ENCODE measurements around the gene APIP. TPM values are rescaled to one million over a fixed set of nuclear protein-coding genes. Genes with fewer than 3 reads are reported as not detected.

Gene APIP
- total RNA-seq, 1 experiment from 2014 or later = 31.3 TPM

- no peak overlapping the region for H3K9ac ChIP-seq (ENCODE audit: extremely low read depth, insufficient read length, low read length)
- peaks cover 2% of the 10 kb centered on the region; the same call in 1 of the 2 replicates for H3K79me2 ChIP-seq (ENCODE audit: insufficient read depth, low read length)
- no peaks in the 10 kb centered on the region for H3K27me3 ChIP-seq (ENCODE audit: insufficient read depth, low read length)
- H3K23ac ChIP-seq (ENCODE audit: insufficient read length, low read depth, low read length) = no peak overlapping the region
- H2BK120ac ChIP-seq (ENCODE audit: low read depth, low read length, poor library complexity, severe bottlenecking) = no peak overlapping the region
- no peak overlapping the region for H4K5ac ChIP-seq (ENCODE audit: insufficient read length, low read depth, low read length)
- peaks cover 16% of the 10 kb centered on the region for H3K9me3 ChIP-seq (ENCODE audit: control insufficient read depth, low read depth, low read length)
- no peaks in the 10 kb centered on the region for H3K23me2 ChIP-seq (ENCODE audit: insufficient read length, low read depth, low read length, poor library complexity, severe bottlenecking)
- Mint-ChIP-seq H3K27ac (no peak overlapping the region), H3K36me3 (ENCODE audit: insufficient read depth in 1 of 3, low read depth in 3 of 3) (peaks cover 15 to 29% (median 26%) of the 10 kb centered on the region in 3 experiments), H3K4me3 (no peak overlapping the region), H3K4me1 (peaks cover 2 to 9% of the 10 kb centered on the region in 2 experiments; a peak in 3 of 4 replicates), H3K9me3 (peaks cover 11 to 24% of the 10 kb centered on the region in 2 experiments), H3K27me3 (ENCODE audit: low read depth) (no peaks in the 10 kb centered on the region)
- TF ChIP-seq CTCF (conservative IDR thresholded peaks at IDR 0.05) = no peak
- no peak overlapping the region for H2AK5ac ChIP-seq (ENCODE audit: insufficient read length, low read length)
- H3K4ac ChIP-seq (ENCODE audit: low read depth, low read length) = no peak overlapping the region
- H3K79me1 ChIP-seq (ENCODE audit: insufficient read depth, low read depth, low read length, poor library complexity, severe bottlenecking) = peaks cover 6% of the 10 kb centered on the region
- H2BK20ac ChIP-seq (ENCODE audit: low read depth, low read length, poor library complexity, severe bottlenecking) = no peak overlapping the region
- H2BK12ac ChIP-seq (ENCODE audit: insufficient read length, low read depth, low read length) = no peak overlapping the region
- H3K14ac ChIP-seq (ENCODE audit: insufficient read depth, low read length) = no peak overlapping the region
- no peak overlapping the region for H4K91ac ChIP-seq (ENCODE audit: insufficient read length, low read depth, low read length)
- no peak overlapping the region for H3K56ac ChIP-seq (ENCODE audit: insufficient read length, low read depth, low read length)
- no peak for DNase-seq
- H4K20me1 ChIP-seq (ENCODE audit: control insufficient read depth, insufficient read depth, insufficient read length) = no peaks in the 10 kb centered on the region
- H4K8ac ChIP-seq (replicated peaks; ENCODE audit: insufficient read length, low read depth, low read length) = no peak overlapping the region
- H3K4me1 ChIP-seq (ENCODE audit: insufficient read depth, low read length) = peaks cover 5% of the 10 kb centered on the region; the same call in 1 of the 2 replicates
- H3K4me2 ChIP-seq (ENCODE audit: insufficient read depth, insufficient read length, low read length) = no peak overlapping the region
- H2BK15ac ChIP-seq (ENCODE audit: low read depth, low read length) = no peak overlapping the region
- H3T11ph ChIP-seq (ENCODE audit: low read length) = no peak overlapping the region
- H2AFZ ChIP-seq (ENCODE audit: low read length) = no peak overlapping the region
- no CpG with 5 or more reads among the region's 7 CpGs for WGBS (ENCODE audit: extremely low coverage, insufficient read length, low lambda C conversion rate)
- no peak overlapping the region for H2BK5ac ChIP-seq (ENCODE audit: insufficient read length, low read length)
- H3K27ac ChIP-seq (ENCODE audit: insufficient read length, low read depth, low read length) = no peak overlapping the region
- no peak overlapping the region for H3K18ac ChIP-seq (ENCODE audit: insufficient read length, low read depth, low read length)
Measured at GRCh38 chr11:34905666-34906065, 10.5 kb downstream of the APIP start.
